Bronchial epithelial cell (primary cell): ENCODE measurements around the gene TRPT1. TPM values are rescaled to one million over a fixed set of nuclear protein-coding genes. Genes with fewer than 3 reads are reported as not detected.
A peak's percentile ranks its signal among the peaks of the same experiment; 100 is the strongest.

Source experiments
- DNase-seq: peaks from one replicate; pipeline ENCODE4 v3.0.0-alpha.2; 2010; ENCODE audit warnings: low read depth
- FAIRE-seq: peaks from 2 replicates; lab custom pipeline; 2011; peaks lifted over from hg19 to GRCh38; lab: Jason Lieb, UNC
- H3K27me3 ChIP-seq: 2 replicates; pipeline ENCODE4 v1.5.1; 2011; ENCODE audit warnings: low read length; ENCODE audit not compliant: control insufficient read depth, insufficient read depth
- H3K36me3 ChIP-seq: 2 replicates; pipeline ENCODE4 v1.5.1; 2011; ENCODE audit warnings: low read length; ENCODE audit not compliant: control insufficient read depth, insufficient read depth
- H3K4me3 ChIP-seq: 2 replicates; pipeline ENCODE4 v1.5.1; 2011; ENCODE audit warnings: mild to moderate bottlenecking, low read depth, low read length, control low read depth
- total RNA-seq: library from RNA; depleted of rRNA; stranded (reverse); fragments of >200 nt; gene quantifications from 2 replicates; pipeline ENCODE4 v1.2.1, GENCODE V29; 2014
- TF ChIP-seq, protein P1 (sequence below): IDR thresholded peaks from 2 replicates; pipeline ENCODE4 v1.5.1; 2011; ENCODE audit warnings: mild to moderate bottlenecking, moderate library complexity, low read length, control low read depth, inconsistent platforms; ENCODE audit not compliant: insufficient read depth, severe bottlenecking

TRPT1 gene, protein sequence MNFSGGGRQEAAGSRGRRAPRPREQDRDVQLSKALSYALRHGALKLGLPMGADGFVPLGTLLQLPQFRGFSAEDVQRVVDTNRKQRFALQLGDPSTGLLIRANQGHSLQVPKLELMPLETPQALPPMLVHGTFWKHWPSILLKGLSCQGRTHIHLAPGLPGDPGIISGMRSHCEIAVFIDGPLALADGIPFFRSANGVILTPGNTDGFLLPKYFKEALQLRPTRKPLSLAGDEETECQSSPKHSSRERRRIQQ
- 17.9 and 24.5 TPM in 2 replicates for total RNA-seq

DNA sequence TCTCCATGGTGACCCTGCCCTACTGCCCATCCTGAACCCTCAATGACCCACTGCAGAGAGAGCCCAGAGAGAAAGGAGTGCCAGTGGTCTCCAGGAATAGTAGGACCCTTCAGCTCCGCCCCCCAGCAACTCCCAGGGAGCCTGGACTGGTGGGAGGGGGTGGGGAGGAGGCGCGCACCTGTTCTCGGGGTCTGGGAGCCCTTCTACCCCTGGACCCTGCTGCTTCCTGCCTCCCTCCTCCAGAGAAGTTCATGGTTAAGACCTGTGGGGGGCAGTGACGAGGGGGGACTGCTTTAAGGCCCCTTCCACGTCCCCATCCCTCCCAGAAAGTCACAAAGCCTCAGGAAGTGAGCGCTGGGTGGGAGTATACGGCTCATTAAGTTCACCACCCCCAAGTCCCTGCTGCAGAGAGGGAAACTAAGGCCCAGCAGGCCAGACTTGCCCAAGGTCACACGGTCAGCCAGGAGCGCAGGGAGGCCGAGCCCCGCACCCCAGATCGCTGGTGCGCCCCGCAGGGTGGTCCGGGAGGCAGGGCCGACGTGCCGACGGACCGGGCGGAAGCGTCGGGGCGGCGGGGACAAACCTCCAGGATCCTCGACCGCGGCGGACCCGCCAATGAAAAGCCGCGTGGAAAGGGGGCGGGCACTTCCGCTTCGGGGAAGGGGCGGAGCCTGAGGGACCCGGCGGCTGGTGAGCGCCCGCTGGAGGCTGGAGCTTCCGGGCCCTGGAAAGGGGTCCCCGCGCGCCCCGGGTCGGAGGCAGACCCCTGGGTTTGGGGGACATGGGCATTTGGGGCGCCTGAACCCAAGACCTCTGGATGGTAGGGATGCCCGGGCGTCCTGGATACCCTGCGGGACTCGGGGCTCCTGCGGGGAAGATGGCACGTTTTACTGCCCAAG is at the start of gene TRPT1, which contains the start of gene NUDT22:
TSS of gene TRPT1 (minus strand) at position 579 of the 899 bp plus-strand sequence. CDS start at position 253, 326 bp downstream.
TSS of gene NUDT22 (plus strand) at position 667 of the 899 bp plus-strand sequence. CDS start 379 bp downstream, outside the sequence.
- Histone ChIP-seq H3K36me3 (peaks cover 11% of the 10 kb centered on the region), H3K27me3 (no peaks in the 10 kb centered on the region), H3K4me3 (peak within 1 kb of the TSS; percentile 65)
- FAIRE-seq (no peak), DNase-seq (peak; percentile 53)
- TF ChIP-seq, protein P1, sequence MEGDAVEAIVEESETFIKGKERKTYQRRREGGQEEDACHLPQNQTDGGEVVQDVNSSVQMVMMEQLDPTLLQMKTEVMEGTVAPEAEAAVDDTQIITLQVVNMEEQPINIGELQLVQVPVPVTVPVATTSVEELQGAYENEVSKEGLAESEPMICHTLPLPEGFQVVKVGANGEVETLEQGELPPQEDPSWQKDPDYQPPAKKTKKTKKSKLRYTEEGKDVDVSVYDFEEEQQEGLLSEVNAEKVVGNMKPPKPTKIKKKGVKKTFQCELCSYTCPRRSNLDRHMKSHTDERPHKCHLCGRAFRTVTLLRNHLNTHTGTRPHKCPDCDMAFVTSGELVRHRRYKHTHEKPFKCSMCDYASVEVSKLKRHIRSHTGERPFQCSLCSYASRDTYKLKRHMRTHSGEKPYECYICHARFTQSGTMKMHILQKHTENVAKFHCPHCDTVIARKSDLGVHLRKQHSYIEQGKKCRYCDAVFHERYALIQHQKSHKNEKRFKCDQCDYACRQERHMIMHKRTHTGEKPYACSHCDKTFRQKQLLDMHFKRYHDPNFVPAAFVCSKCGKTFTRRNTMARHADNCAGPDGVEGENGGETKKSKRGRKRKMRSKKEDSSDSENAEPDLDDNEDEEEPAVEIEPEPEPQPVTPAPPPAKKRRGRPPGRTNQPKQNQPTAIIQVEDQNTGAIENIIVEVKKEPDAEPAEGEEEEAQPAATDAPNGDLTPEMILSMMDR, result peak; percentile 32

DNA sequence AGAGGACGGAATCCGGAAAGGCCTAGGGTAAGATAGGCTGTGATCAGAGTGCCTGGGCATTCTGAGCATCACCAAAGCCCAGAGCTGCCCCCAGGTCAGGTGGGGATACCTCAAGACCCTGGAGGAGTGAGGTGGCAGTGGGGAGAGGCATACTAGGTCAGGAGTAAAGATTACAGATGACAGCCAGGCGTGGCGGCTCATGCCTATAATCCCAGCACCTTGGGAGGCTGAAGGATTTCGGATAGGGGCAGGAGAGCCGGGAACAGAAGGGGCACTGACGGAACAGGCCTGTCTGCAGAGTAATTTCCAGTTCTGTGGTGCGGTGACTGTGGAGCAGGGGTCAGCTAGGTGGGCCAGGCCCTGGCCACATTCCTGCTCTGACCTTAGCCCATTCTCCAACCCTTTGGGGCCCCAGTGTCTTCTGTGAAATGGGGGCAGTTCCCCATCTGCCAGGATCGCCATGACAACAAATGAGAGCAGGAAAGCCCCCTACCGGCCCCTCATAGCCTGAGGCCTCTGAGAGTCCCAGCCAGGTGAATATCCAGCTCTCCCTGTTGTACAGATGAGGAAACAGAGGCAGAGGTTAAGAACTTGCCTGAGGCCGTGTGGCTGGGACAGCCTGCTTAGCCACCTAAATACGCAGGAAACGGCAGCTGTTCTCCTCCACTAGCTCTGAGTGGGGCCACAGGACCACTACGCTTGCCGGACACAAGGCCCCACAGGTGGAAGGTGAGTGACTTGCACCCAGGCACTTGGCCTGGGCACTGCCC is 49.2 kb upstream of the TRPT1 start:
- no peak for FAIRE-seq
- no peak for DNase-seq
- TF ChIP-seq, protein P1, result no peak
- Histone ChIP-seq H3K36me3 (peaks cover 10% of the 10 kb centered on the region), H3K27me3 (no peaks in the 10 kb centered on the region), H3K4me3 (no peak overlapping the region)

DNA sequence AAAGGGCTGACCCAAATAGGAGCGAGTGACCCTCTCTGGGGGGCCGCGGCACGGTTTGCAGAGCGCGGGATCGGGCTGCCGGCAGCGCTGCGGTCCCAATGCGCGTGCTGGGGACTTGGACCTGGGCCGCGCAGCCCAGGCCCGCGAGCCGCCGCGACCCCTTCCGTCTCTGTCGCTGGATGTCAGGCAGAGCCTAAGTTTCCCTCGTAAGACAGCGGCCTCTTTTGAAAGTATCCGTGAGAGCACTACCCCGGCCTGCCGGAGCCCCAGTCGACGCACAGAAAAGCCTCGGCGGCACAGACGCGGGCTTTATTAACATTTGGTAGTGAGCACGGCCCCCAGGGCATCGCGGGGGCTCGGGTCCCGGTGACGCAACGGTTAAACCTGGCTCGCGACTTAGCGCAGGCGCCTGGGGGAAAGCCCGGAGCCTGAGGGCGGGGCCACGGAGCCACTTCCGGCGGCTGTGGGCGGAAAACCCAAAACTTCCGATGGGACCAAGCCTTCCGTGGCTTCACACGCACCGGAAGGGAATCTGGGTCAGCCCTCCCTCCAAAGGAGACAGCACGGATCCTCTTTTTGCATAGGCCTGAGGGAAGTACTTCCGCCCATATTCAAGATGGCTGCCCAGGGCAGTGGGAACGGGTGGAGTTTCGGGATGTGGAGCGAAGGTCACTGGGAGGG is 43.7 kb upstream of the TRPT1 start:
- Histone ChIP-seq H3K36me3 (peaks cover 16% of the 10 kb centered on the region), H3K27me3 (no peaks in the 10 kb centered on the region), H3K4me3 (peak overlapping the region; percentile 73)
- FAIRE-seq (no peak), DNase-seq (peak; percentile 98)
- TF ChIP-seq, protein P1, result peak; percentile 10

DNA sequence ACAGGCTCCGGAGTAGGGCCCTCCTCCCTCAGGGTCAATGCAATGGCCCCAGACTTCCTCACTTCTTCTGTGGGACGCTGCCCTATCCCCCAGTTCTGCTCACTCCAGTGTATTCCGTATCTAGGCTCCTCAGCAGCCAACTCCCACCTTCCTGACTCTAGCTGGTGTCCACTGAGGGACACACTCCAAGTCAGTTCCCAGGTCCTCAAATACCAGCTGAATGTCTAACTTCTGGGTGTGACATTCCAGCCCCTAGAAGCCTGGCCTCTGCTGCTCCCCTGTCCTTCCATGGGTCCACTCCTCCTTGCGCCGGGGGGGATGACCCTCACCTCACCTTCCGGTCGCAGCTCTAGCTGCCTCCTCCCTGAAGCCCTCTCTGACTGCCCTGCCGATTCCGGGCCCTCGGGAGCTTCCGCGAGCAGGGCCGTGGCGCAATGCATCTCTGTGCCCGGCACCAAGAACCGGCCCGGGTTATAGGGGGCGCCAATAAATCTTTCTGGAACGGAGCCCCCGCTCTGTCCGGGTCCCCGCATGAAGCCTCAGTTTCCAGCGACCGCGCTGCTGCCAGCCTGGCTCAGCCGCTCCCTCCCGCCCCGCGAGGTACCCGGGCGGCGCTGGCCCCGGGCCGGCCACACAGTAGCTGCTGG is 43.0 kb upstream of the TRPT1 start:
- DNase-seq (peak; percentile 25), FAIRE-seq (no peak)
- Histone ChIP-seq H3K36me3 (peaks cover 22% of the 10 kb centered on the region), H3K4me3 (peak overlapping the region; percentile 58), H3K27me3 (no peaks in the 10 kb centered on the region)
- TF ChIP-seq, protein P1, result no peak
